Glutamatergic neuron (in vitro differentiated cells): ENCODE data around the gene KRT74. TPM values are rescaled to one million over a fixed set of nuclear protein-coding genes. Genes with fewer than 3 reads are reported as not detected.
"Not testable (repeated sequence)": the region's sequence is repeated elsewhere in the genome, so short reads cannot be mapped to it uniquely, and the experiment has no call there.

Experiments
- DNase-seq: peaks from one replicate; pipeline ENCODE4 v3.0.0; 2022
- H3K27ac Mint-ChIP-seq: one replicate; pipeline ENCODE4 v1.8.0; 2020; ENCODE audit warnings: mild to moderate bottlenecking, mixed read lengths, inconsistent platforms; ENCODE audit not compliant: unreplicated experiment
- H3K27me3 Mint-ChIP-seq: one replicate; pipeline ENCODE4 v1.8.0; 2020; ENCODE audit warnings: mild to moderate bottlenecking, moderate library complexity, mixed read lengths, inconsistent platforms; ENCODE audit not compliant: unreplicated experiment
- H3K36me3 Mint-ChIP-seq: one replicate; pipeline ENCODE4 v1.8.0; 2020; ENCODE audit warnings: mild to moderate bottlenecking, mixed read lengths, inconsistent platforms; ENCODE audit not compliant: unreplicated experiment
- H3K4me1 Mint-ChIP-seq: one replicate; pipeline ENCODE4 v1.8.0; 2020; ENCODE audit warnings: mild to moderate bottlenecking, low read depth, mixed read lengths, inconsistent platforms; ENCODE audit not compliant: unreplicated experiment
- H3K4me3 Mint-ChIP-seq: one replicate; pipeline ENCODE4 v1.8.0; 2020; ENCODE audit warnings: mild to moderate bottlenecking, mixed read lengths, inconsistent platforms; ENCODE audit not compliant: unreplicated experiment
- H3K9me3 Mint-ChIP-seq: one replicate; pipeline ENCODE4 v1.8.0; 2020; ENCODE audit warnings: mild to moderate bottlenecking, moderate library complexity, mixed read lengths, inconsistent platforms; ENCODE audit not compliant: unreplicated experiment
- total RNA-seq: library from RNA; stranded (reverse); fragmentation: NEBNext Ultra II Directional; extraction: Animal tissue kit (Norgen Biotek cat#: 25700); gene quantifications from one replicate; pipeline ENCODE4 v1.2.1, GENCODE V29; 2021; ENCODE audit not compliant: unreplicated experiment
- TF ChIP-seq, protein P1 (sequence below): fragments of 200-600 bp; sonication (generic); IDR thresholded peaks from one replicate; pipeline ENCODE4 v1.5.0; 2021; ENCODE audit not compliant: partially characterized antibody, unreplicated experiment

Gene KRT74
- total RNA-seq, 1 donor from 2014 or later = not detected

DNA sequence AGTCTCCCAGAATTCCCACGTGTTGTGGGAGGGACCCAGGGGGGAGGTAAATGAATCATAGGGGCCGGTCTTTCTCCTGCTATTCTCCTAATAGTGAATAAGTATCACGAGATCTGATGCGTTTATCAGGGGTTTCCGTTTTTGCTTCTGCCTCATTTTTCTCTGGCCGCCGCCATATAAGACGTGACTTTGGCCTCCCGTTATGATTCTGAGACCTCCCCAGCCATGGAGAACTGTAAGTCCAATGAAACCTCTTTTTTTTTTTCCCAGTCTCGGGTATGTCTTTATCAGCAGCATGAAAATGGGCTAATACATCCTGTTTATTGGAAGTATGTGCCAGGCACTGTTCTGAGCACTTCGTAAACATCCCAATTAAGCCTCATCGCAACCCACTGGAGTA, 26.8 kb upstream of the KRT74 start:
- no peak overlapping the region for H3K4me3 Mint-ChIP-seq
- peaks cover 10% of the 10 kb centered on the region for H3K27me3 Mint-ChIP-seq
- TF ChIP-seq, protein P1, sequence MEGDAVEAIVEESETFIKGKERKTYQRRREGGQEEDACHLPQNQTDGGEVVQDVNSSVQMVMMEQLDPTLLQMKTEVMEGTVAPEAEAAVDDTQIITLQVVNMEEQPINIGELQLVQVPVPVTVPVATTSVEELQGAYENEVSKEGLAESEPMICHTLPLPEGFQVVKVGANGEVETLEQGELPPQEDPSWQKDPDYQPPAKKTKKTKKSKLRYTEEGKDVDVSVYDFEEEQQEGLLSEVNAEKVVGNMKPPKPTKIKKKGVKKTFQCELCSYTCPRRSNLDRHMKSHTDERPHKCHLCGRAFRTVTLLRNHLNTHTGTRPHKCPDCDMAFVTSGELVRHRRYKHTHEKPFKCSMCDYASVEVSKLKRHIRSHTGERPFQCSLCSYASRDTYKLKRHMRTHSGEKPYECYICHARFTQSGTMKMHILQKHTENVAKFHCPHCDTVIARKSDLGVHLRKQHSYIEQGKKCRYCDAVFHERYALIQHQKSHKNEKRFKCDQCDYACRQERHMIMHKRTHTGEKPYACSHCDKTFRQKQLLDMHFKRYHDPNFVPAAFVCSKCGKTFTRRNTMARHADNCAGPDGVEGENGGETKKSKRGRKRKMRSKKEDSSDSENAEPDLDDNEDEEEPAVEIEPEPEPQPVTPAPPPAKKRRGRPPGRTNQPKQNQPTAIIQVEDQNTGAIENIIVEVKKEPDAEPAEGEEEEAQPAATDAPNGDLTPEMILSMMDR = no peak
- no peak for DNase-seq
- peaks cover 1% of the 10 kb centered on the region for H3K9me3 Mint-ChIP-seq
- no peaks in the 10 kb centered on the region for H3K4me1 Mint-ChIP-seq
- H3K36me3 Mint-ChIP-seq = peaks cover 8% of the 10 kb centered on the region
- H3K27ac Mint-ChIP-seq = no peak overlapping the region

DNA sequence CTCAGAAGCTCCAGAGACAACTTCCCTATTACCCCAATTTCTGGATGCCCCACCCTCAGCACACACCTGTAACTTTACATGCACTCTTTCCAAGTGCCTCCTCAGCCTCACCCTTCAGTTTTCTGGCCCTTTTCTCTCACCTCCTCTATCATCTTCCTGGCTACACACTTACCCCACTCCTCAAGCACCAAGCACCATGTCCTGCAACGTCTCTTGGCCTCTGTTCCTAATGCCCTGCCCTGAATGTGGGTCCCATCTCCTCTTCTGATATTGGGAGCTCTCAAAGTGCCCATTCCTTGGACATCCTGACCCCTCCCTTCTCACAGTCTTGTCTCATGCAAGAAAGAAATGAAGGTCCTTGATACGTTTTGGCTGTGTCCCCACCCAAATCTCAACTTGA, 26.4 kb upstream of the KRT74 start:
- H3K9me3 Mint-ChIP-seq = peaks cover 1% of the 10 kb centered on the region
- no peak for DNase-seq
- no peaks in the 10 kb centered on the region for H3K4me1 Mint-ChIP-seq
- TF ChIP-seq, protein P1 = no peak
- peaks cover 10% of the 10 kb centered on the region for H3K27me3 Mint-ChIP-seq
- H3K36me3 Mint-ChIP-seq = peaks cover 8% of the 10 kb centered on the region
- H3K27ac Mint-ChIP-seq = no peak overlapping the region
- no peak overlapping the region for H3K4me3 Mint-ChIP-seq

DNA sequence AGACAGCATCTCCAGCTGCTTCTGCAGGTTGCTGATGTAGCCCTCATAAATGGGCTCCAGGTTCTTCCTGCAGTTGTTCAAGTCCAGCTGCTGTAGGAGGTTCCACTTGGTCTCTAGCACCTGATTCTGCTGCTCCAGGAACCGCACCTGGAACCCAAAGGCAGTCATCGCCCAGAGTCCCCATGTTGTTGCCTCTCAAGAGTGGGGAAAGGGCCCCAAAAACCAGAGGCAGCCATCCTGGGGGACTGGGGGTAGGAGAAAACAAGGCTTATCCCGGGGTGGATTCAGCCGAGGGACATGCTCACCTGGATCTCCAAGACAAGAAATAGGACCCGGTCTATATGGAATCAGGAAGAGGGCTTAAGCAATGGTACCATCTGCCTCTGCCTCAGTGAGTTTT, 25.3 kb upstream of the KRT74 start:
- Mint-ChIP-seq H3K4me3 (no peak overlapping the region), H3K9me3 (peaks cover 1% of the 10 kb centered on the region), H3K4me1 (no peaks in the 10 kb centered on the region), H3K27ac (no peak overlapping the region), H3K36me3 (peaks cover 8% of the 10 kb centered on the region), H3K27me3 (peaks cover 10% of the 10 kb centered on the region)
- DNase-seq = no peak
- TF ChIP-seq, protein P1 = no peak

DNA sequence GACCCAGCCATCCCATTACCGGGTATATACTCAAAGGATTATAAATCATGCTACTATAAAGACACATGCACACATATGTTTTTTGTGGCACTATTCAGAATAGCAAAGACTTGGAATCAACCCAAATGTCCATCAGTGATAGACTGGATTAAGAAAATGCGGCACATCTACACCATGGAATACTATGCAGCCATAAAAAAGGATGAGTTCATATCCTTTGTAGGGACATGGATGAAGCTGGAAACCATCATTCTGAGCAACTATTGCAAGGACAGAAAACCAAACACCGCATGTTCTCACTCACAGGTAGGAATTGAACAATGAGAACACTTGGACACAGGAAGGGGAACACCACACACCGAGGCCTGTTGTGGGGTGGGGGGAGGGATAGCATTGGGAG, 20.6 kb upstream of the KRT74 start:
- DNase-seq, H3K27me3 Mint-ChIP-seq, H3K27ac Mint-ChIP-seq, H3K4me3 Mint-ChIP-seq, H3K4me1 Mint-ChIP-seq: not testable (repeated sequence)
- H3K36me3 Mint-ChIP-seq = peaks cover 18% of the 10 kb centered on the region
- peaks cover 12% of the 10 kb centered on the region for H3K9me3 Mint-ChIP-seq

DNA sequence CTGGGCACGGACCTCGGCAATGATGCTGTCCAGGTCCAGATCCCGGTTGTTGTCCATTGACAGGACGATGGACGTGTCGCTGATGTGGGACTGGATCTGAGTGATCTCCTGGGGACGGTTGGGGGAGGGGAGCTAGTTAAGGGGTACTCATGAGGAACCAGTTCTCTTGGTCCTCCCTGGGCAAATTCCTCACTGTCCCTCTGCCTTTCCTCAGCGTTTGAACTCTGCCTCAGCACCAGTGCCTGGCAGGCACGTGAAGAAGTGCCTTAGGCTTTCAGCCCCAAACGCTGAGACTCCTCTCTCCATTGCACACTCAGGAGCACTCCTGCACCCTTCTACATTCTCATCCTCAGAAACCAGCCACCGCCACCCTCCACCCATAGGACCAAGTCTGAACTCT, 17.9 kb upstream of the KRT74 start:
- TF ChIP-seq, protein P1 = no peak
- no peaks in the 10 kb centered on the region for H3K4me1 Mint-ChIP-seq
- no peaks in the 10 kb centered on the region for H3K27me3 Mint-ChIP-seq
- H3K4me3 Mint-ChIP-seq = no peak overlapping the region
- H3K27ac Mint-ChIP-seq = no peak overlapping the region
- H3K9me3 Mint-ChIP-seq = peaks cover 12% of the 10 kb centered on the region
- peaks cover 18% of the 10 kb centered on the region for H3K36me3 Mint-ChIP-seq
- no peak for DNase-seq

DNA sequence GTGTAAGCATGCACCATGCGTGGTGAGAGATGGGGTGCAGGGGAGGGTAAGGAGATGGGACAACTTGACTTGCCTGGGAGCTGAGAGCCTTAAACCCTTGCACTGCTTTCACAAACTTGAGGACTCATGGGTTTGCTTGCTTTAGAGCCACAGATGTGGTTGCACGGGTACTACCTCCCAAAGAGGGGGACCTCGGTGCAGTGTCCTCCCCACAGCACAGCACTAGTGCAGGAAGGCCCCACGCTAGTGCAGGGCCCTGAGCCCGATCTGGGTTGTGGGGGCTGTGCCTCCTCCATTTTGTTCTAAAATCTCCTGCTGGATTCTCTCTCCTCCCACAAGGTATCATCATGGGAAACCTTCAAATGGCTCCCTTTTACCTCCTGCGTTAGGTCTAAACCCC, 16.4 kb upstream of the KRT74 start:
- TF ChIP-seq, protein P1 = no peak
- Mint-ChIP-seq H3K9me3 (peaks cover 12% of the 10 kb centered on the region), H3K27me3 (no peaks in the 10 kb centered on the region), H3K4me1 (no peaks in the 10 kb centered on the region), H3K36me3 (peaks cover 18% of the 10 kb centered on the region), H3K4me3 (no peak overlapping the region), H3K27ac (no peak overlapping the region)
- no peak for DNase-seq
